LNCaP clone FGC (cell line): Measurements from ENCODE around the gene CTSW.
A peak's percentile ranks its signal among the peaks of the same experiment; 100 is the strongest.

ENCODE experiments used
- DNase-seq: peaks from one replicate; pipeline ENCODE4 v3.0.0-alpha.2; 2011; ENCODE audit warnings: low read depth
- H3K4me3 ChIP-seq: 2 replicates; pipeline ENCODE4 v1.5.1; 2011; ENCODE audit warnings: mild to moderate bottlenecking, low read depth, low read length, control low read depth
- CTCF ChIP-seq: IDR thresholded peaks from 2 replicates; pipeline ENCODE4 v1.5.1; 2012; ENCODE audit warnings: mild to moderate bottlenecking; ENCODE audit not compliant: control insufficient read depth, insufficient read depth; ENCODE audit errors: extremely low read depth

CTSW gene

GRCh38 chr11:65885808-65886536 lies 6.3 kb downstream of the CTSW start:
- no peak for DNase-seq
- no peak for TF ChIP-seq CTCF
- no peak overlapping the region for H3K4me3 ChIP-seq

GRCh38 chr11:65886826-65887722 lies 7.4 kb downstream of the CTSW start:
- no peak for DNase-seq
- TF ChIP-seq CTCF = no peak
- peak overlapping the region; percentile 83 for H3K4me3 ChIP-seq

- DNase-seq = peak; percentile 6
- TF ChIP-seq CTCF = no peak
- H3K4me3 ChIP-seq = peak overlapping the region; percentile 83
Observed at GRCh38 chr11:65887723-65888162, 8.1 kb downstream of the CTSW start.

- peak within 1 kb of the TSS; percentile 83 for H3K4me3 ChIP-seq
- DNase-seq = peak; percentile 83
- peak; percentile 71 for TF ChIP-seq CTCF
Observed at GRCh38 chr11:65888163-65888814, 8.7 kb downstream of the CTSW start, which contains the start of gene FIBP. FIBP (minus strand) TSS chr11:65888471; CDS start chr11:65888418, 53 bp downstream.

GRCh38 chr11:65890324-65891218 lies 10.9 kb downstream of the CTSW start, which contains the start of gene CCDC85B:
CCDC85B (plus strand) TSS chr11:65890673; CDS start chr11:65890784, 111 bp downstream.
- peak within 1 kb of the TSS; percentile 60 for H3K4me3 ChIP-seq
- no peak for TF ChIP-seq CTCF
- DNase-seq = peak; percentile 75
